GM23338 (cell line): ENCODE data around the gene CELSR1. TPM values are rescaled to one million over a fixed set of nuclear protein-coding genes. Genes with fewer than 3 reads are reported as not detected.

Source experiments
- ATAC-seq: fragments of 200-7000 bp; cut with Tn5 transposase; 3 replicates; pipeline ENCODE4 v1.9.1; 2020
- DNase-seq: peaks from one replicate; pipeline ENCODE4 v3.0.0-alpha.2; 2015; ENCODE audit warnings: low spot score
- H2AFZ ChIP-seq: fragments of 200-600 bp; sonication (generic); 2 replicates; pipeline ENCODE4 v1.8.0; 2016; ENCODE audit warnings: antibody characterized with exemption, mild to moderate bottlenecking, moderate library complexity
- H3F3A ChIP-seq: fragments of 200-600 bp; sonication (generic); replicated peaks from 2 replicates; pipeline ENCODE4 v1.8.0; 2017; ENCODE audit warnings: antibody characterized with exemption, mixed run types, low read depth
- H3K27ac ChIP-seq: fragments of 200-600 bp; sonication (generic); 2 replicates; pipeline ENCODE4 v1.6.1; 2016; ENCODE audit warnings: low read depth
- H3K27me3 ChIP-seq: fragments of 200-600 bp; sonication (generic); 2 replicates; pipeline ENCODE4 v1.8.0; 2016; ENCODE audit warnings: mild to moderate bottlenecking, mixed run types, moderate library complexity; ENCODE audit not compliant: insufficient read depth
- H3K36me3 ChIP-seq: fragments of 200-600 bp; sonication (generic); 2 replicates; pipeline ENCODE4 v1.8.0; 2016; ENCODE audit warnings: mild to moderate bottlenecking; ENCODE audit not compliant: insufficient read depth
- H3K4me1 ChIP-seq: fragments of 200-600 bp; sonication (generic); 2 replicates; pipeline ENCODE4 v1.8.0; 2016; ENCODE audit warnings: mild to moderate bottlenecking, moderate library complexity; ENCODE audit not compliant: insufficient read depth
- H3K4me2 ChIP-seq: fragments of 200-600 bp; sonication (generic); 2 replicates; pipeline ENCODE4 v1.7.1; 2017; ENCODE audit warnings: mixed run types
- H3K4me3 ChIP-seq: fragments of 200-600 bp; sonication (generic); 2 replicates; pipeline ENCODE4 v1.6.1; 2016; ENCODE audit warnings: mixed run types
- H3K79me2 ChIP-seq: fragments of 200-600 bp; sonication (generic); replicated peaks from 2 replicates; pipeline ENCODE4 v1.8.0; 2017; ENCODE audit warnings: mild to moderate bottlenecking; ENCODE audit not compliant: insufficient read depth
- H3K9me2 ChIP-seq: fragments of 200-600 bp; sonication (generic); 2 replicates; pipeline ENCODE4 v1.8.0; 2017; ENCODE audit not compliant: insufficient read depth
- H4K20me1 ChIP-seq: fragments of 200-600 bp; sonication (generic); replicated peaks from 2 replicates; pipeline ENCODE4 v1.8.0; 2017; ENCODE audit warnings: mild to moderate bottlenecking; ENCODE audit not compliant: insufficient read depth
- H3K27ac Mint-ChIP-seq: 2 replicates; pipeline ENCODE4 v1.8.0; 2020; ENCODE audit warnings: inconsistent platforms, mild to moderate bottlenecking, moderate library complexity, mixed read lengths
- H3K27me3 Mint-ChIP-seq: 3 replicates; pipeline ENCODE4 v1.8.0; 2022; ENCODE audit warnings: low read depth, mild to moderate bottlenecking, moderate library complexity, mixed read lengths, inconsistent platforms; ENCODE audit not compliant: insufficient read depth, poor library complexity
- H3K36me3 Mint-ChIP-seq: 3 replicates; pipeline ENCODE4 v1.8.0; 2021; ENCODE audit warnings: low read depth, mild to moderate bottlenecking, inconsistent platforms, moderate library complexity, mixed read lengths
- H3K4me1 Mint-ChIP-seq: 3 replicates; pipeline ENCODE4 v1.8.0; 2020; ENCODE audit warnings: mild to moderate bottlenecking, inconsistent platforms, mixed read lengths
- H3K4me3 Mint-ChIP-seq: 3 replicates; pipeline ENCODE4 v1.8.0; 2021; ENCODE audit warnings: moderate library complexity, mild to moderate bottlenecking, inconsistent platforms, mixed read lengths
- H3K9me3 Mint-ChIP-seq: 3 replicates; pipeline ENCODE4 v1.8.0; 2020; ENCODE audit warnings: moderate library complexity, mild to moderate bottlenecking, inconsistent platforms, mixed read lengths
- CREB1 ChIP-seq: fragments of 250-450 bp; sonication (Bioruptor Pico); IDR thresholded peaks from 2 replicates; pipeline ENCODE4 v1.5.0; 2020; ENCODE audit warnings: low read depth, mild to moderate bottlenecking, moderate library complexity
- CTCF ChIP-seq, 2 experiments: fragments of 200-600 bp in 1 of 2; sonication (generic) in 1 of 2; conservative IDR thresholded peaks; 2 replicates each; pipeline versions ENCODE4 v1.5.1 to v1.6.1; 2016 to 2017; ENCODE audit warnings: antibody characterized with exemption in 2 of 2, low read depth in 2 of 2, mild to moderate bottlenecking in 2 of 2, moderate library complexity in 1 of 2
- EZH2 ChIP-seq: fragments of 200-600 bp; sonication (generic); IDR thresholded peaks from one replicate; pipeline ENCODE4 v1.8.0; 2017; ENCODE audit warnings: antibody characterized with exemption, mild to moderate bottlenecking, low read depth; ENCODE audit not compliant: unreplicated experiment
- POLR2AphosphoS5 ChIP-seq: IDR thresholded peaks from 2 replicates; pipeline ENCODE4 v1.6.1; 2016; ENCODE audit warnings: antibody characterized with exemption, low read depth
- REST ChIP-seq: IDR thresholded peaks from one replicate; pipeline ENCODE4 v1.6.1; 2018; ENCODE audit warnings: antibody characterized with exemption; ENCODE audit not compliant: unreplicated experiment
- STAT1 ChIP-seq: IDR thresholded peaks from one replicate; pipeline ENCODE4 v1.6.1; 2016; ENCODE audit warnings: antibody characterized with exemption; ENCODE audit not compliant: unreplicated experiment
- ZNF462 ChIP-seq: fragments of 250-450 bp; sonication (Bioruptor Pico); IDR thresholded peaks from 2 replicates; pipeline ENCODE4 v1.5.0; 2020; ENCODE audit warnings: mild to moderate bottlenecking, moderate library complexity
- polyA plus RNA-seq: library from polyadenylated mRNA; unstranded; fragments of >200 nt; fragmentation: Nextera tagmentation; extraction: Ambion mirVana; gene quantifications from 2 replicates; pipeline ENCODE4 v1.2.1, GENCODE V29; 2016
- total RNA-seq: library from RNA; depleted of rRNA; stranded (reverse); fragments of >200 nt; shearing (Covaris generic); gene quantifications from 2 replicates; pipeline ENCODE4 v1.2.3, GENCODE V29; 2014

CELSR1 gene
- total and polyA plus RNA-seq, 2 experiments from 2014 or later = 4.8 to 20.4 TPM

- ATAC-seq = no peak
- Mint-ChIP-seq H3K27ac (no peak overlapping the region), H3K27me3 (peaks cover 7% of the 10 kb centered on the region), H3K36me3 (0 out of 3 replicates have a peak, but pooled peaks cover 3% of the 10 kb centered on the region), H3K4me3 (no peak overlapping the region), H3K4me1 (peaks cover 9% of the 10 kb centered on the region; the same call in 2 of the 3 replicates), H3K9me3 (peaks cover 4% of the 10 kb centered on the region; the same call in 1 of the 3 replicates)
- no peaks in the 10 kb centered on the region for H3K27me3 ChIP-seq
- no peaks in the 10 kb centered on the region for H4K20me1 ChIP-seq
- TF ChIP-seq REST (no peak), CTCF (conservative IDR thresholded peaks at IDR 0.05; ENCODE audit: low read depth in 2 of 2) (no peak), STAT1 (no peak), POLR2AphosphoS5 (no peak), CREB1 (no peak), EZH2 (no peak), ZNF462 (CRISPR knock-in tag) (no peak)
- no peak overlapping the region for H3K27ac ChIP-seq
- no peak overlapping the region for H3K4me3 ChIP-seq
- no peaks in the 10 kb centered on the region for H3K9me2 ChIP-seq
- no peaks in the 10 kb centered on the region for H3K4me1 ChIP-seq
- H3F3A ChIP-seq = no peaks in the 10 kb centered on the region
- no peak for DNase-seq
- no peaks in the 10 kb centered on the region for H3K36me3 ChIP-seq
- H3K4me2 ChIP-seq = no peak overlapping the region
- no peak overlapping the region for H2AFZ ChIP-seq
- H3K79me2 ChIP-seq = no peaks in the 10 kb centered on the region
These were observed 73.8 kb downstream of the CELSR1 start for GRCh38 chr22:46463435-46464227.
